Measurements from ENCODE around the gene BRD9.
"Not testable (repeated sequence)": the region's sequence is repeated elsewhere in the genome, so short reads cannot be mapped to it uniquely, and the experiment has no call there.

Gene BRD9

GRCh38 chr5:892394-893136 lies at the start of gene BRD9, which contains the start of gene TRIP13:
Gene BRD9 (minus strand): TSS chr5:892801. CDS start chr5:892657, 144 bp downstream.
Gene TRIP13 (plus strand): TSS chr5:892884. CDS start chr5:892999, 115 bp downstream.
- DNase-seq (ENCODE audit: low read depth) = peak; percentile 83

- DNase-seq (ENCODE audit: low read depth) = not testable (repeated sequence)
Observed at GRCh38 chr5:940741-941140, 48.1 kb upstream of the BRD9 start.

GRCh38 chr5:939368-939767 lies 46.8 kb upstream of the BRD9 start:
- no peak for DNase-seq (ENCODE audit: low read depth)

- no peak for DNase-seq (ENCODE audit: low read depth)
Observed at GRCh38 chr5:937151-937924, 44.7 kb upstream of the BRD9 start.

- DNase-seq (ENCODE audit: low read depth) = no peak
Observed at GRCh38 chr5:936149-937144, 43.8 kb upstream of the BRD9 start.

GRCh38 chr5:935510-936084 lies 43.0 kb upstream of the BRD9 start:
- no peak for DNase-seq (ENCODE audit: low read depth)

- not testable (repeated sequence) for DNase-seq (ENCODE audit: low read depth)
Observed at GRCh38 chr5:934381-934967, 41.9 kb upstream of the BRD9 start.

GRCh38 chr5:933951-934350 lies 41.4 kb upstream of the BRD9 start:
- not testable (repeated sequence) for DNase-seq (ENCODE audit: low read depth)

- no peak for DNase-seq (ENCODE audit: low read depth)
Observed at GRCh38 chr5:933251-933861, 40.8 kb upstream of the BRD9 start.

- no peak for DNase-seq (ENCODE audit: low read depth)
Observed at GRCh38 chr5:932628-933250, 40.1 kb upstream of the BRD9 start.

GRCh38 chr5:932151-932627 lies 39.6 kb upstream of the BRD9 start:
- no peak for DNase-seq (ENCODE audit: low read depth)

GRCh38 chr5:931570-932145 lies 39.1 kb upstream of the BRD9 start:
- DNase-seq (ENCODE audit: low read depth) = no peak

- DNase-seq (ENCODE audit: low read depth) = no peak
Observed at GRCh38 chr5:930866-931265, 38.3 kb upstream of the BRD9 start.

- DNase-seq (ENCODE audit: low read depth) = no peak
Observed at GRCh38 chr5:929596-929995, 37.0 kb upstream of the BRD9 start.

GRCh38 chr5:929182-929581 lies 36.6 kb upstream of the BRD9 start:
- DNase-seq (ENCODE audit: low read depth) = not testable (repeated sequence)

- no peak for DNase-seq (ENCODE audit: low read depth)
Observed at GRCh38 chr5:927172-928015, 34.8 kb upstream of the BRD9 start.

- DNase-seq (ENCODE audit: low read depth) = no peak
Observed at GRCh38 chr5:926417-927171, 34.0 kb upstream of the BRD9 start.

- peak; percentile 56 for DNase-seq (ENCODE audit: low read depth)
Observed at GRCh38 chr5:923281-923873, 30.8 kb upstream of the BRD9 start.
